DMS153 (cell line): Measurements from ENCODE around the gene RAB36.

ENCODE experiments used
- DNase-seq: peaks from one replicate; lab custom pipeline; 2025; lab: John Stamatoyannopoulos, UW

The RAB36 gene

DNA sequence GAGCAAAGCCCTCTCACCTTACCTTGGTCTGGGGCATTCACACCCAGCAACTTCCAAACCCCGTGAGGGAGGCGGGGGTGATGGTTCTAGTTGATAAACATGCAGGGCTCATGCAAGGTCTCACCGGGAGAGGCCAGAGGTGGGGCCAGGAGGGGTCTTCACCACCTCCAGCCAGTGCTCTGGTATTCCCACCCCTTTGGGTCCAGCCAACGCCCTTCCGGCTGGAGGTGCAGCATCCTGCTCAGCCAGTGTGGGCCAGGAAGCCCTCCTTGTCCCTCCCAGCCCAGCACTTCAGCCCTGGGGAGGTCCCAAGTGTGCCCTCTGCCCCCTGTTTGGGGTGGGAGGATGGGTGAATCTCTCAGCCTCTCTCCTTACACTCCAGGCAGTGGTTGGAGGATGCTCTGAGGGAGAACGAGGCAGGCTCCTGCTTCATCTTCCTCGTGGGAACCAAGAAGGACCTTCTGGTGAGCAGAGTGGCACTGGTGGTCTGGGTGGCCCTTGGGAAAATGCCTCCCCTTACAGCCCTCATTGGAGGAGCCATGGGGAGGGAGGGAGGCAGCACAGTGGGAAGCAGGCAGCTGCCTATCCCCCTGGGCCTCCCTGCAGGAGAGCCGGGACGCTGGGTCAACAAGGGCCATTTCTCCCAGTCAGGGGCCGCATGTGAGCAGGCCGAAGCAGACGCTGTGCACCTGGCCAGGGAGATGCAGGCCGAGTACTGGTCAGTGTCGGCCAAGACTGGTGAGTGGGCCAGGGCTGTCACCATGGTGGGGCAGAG, 13.4 kb downstream of the RAB36 start:
- no peak for DNase-seq

DNA sequence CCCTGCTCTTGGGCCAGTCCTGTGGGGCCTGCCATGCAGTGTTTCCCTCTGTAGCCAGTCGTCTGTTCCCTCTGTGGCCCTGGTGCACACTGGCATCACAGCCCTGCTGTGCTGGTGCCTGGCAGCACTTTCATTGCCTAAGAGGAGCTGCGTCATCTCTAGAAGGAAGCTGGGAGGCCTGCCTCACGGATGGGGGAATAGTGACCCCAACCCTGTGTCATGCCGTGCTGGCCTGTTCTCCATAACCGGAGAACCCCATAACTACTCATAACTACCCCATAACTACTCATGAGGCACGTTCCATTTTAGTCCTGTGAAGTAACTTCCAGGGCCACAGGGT, 14.0 kb downstream of the RAB36 start:
- no peak for DNase-seq

DNA sequence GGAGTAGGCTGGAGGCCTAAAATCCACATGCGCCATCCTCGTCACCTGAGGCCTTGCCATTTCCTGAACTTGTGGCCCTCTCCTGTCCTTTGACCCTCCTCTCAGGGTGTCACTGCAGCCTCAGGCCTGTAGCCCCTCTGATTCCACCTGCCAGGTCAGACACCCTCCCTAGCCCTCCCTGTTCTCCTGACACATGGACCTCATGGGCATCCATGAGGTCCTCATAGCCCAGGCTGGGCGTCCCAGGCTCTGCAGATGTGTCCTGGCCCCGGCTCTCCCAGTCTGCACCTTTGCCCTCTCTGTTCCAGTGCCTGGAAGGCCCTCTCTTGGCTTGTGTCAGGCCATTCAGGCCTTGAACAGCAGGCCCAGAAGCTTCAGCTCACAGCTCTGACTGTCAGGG, 15.8 kb downstream of the RAB36 start:
- DNase-seq, result no peak

GRCh38 chr22:23161574-23161973, 16.3 kb downstream of the RAB36 start:
- DNase-seq, result no peak

- DNase-seq, result no peak
Measured at GRCh38 chr22:23163665-23164064, 18.4 kb downstream of the RAB36 start.

DNA sequence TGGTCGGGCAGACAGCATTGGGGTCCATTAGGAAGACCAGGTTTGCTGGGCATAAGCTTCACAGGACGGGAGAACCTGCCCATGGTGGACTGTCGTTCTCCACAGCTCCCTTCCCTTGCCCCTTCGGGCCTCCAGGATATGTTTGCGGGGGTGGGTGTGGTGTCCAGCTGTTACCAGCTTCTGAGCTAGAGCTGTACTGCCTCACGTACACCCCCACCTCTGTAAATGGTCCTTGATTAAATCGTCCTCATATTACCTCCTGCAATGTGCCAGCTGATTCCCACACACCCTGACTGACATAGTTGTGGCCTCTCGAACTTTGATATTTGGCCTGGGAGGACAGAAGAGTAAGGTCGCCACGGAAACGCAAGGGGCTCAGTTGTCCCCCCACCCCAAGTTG, 18.8 kb downstream of the RAB36 start:
- no peak for DNase-seq

GRCh38 chr22:23166042-23166831, 21.0 kb downstream of the RAB36 start:
- DNase-seq, result no peak

- DNase-seq, result no peak
Measured at GRCh38 chr22:23166841-23167616, 21.8 kb downstream of the RAB36 start.

DNA sequence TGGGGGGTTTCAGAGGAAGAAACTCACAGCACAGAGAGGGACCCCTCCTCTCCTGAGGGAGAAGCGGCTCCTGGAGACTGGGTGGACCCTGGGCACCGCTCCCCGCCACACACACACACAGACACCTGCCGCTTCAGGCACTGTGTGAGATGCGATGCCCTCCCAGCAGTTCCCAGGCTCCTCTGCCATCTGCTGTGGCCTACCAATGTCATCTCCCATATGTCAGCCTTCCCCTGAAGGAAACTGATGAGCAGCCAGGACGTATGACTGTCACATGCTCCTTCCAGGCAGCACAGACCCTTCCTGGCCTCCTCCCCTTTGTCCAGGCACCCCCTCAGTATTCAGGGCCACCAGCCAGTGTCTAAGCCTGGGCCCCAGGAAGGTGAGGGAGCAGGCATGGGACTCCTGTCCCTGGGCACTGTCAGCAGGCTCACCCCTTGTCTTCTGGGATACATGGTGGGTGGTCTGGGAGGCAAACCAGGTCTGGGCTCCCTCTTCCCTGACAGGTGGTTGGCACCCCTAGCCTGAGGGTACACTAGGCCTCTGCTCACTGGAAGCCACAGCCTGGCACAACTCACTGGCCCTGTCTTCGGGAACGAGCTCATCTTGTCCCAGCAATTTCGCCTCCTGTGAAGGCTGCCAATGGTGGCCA, 23.2 kb downstream of the RAB36 start:
- no peak for DNase-seq

DNA sequence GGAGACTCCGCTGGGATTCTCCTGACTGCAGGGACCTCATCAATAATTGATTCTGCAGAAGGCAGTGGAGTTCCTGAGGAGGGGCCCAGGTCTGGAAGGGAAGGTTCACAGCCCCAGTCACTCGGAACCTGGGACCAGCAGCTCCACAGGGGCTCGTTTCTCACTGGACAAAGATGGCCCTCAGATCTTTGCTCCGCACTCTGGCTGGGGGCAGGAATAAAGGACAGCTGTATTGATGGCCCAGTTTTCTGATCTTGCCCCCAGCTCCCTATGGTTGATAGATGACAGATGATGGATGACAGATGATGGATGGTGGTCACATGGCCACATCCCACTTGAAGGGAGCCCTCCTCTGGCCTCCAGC, 23.7 kb downstream of the RAB36 start:
- no peak for DNase-seq

GRCh38 chr22:23175817-23176644, 30.8 kb downstream of the RAB36 start:
- DNase-seq, result no peak

DNA sequence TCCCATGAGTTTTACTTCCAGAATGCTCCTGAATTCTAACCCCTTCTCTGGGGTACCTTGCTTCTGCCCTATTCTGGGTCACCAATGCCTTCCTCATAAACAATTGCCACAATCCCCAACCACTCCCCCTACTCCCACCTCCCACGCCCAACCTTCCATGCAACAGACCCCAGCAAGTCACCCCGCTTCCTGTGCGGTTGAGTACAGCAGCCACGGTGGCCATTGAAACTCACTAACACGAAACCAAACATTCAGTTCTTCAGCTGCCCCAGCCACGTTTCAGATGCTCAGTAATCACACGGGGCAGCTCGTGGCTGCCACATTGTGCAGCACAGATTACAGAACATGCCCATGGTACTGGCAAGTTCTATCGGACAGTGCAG, 31.4 kb downstream of the RAB36 start:
- no peak for DNase-seq

DNA sequence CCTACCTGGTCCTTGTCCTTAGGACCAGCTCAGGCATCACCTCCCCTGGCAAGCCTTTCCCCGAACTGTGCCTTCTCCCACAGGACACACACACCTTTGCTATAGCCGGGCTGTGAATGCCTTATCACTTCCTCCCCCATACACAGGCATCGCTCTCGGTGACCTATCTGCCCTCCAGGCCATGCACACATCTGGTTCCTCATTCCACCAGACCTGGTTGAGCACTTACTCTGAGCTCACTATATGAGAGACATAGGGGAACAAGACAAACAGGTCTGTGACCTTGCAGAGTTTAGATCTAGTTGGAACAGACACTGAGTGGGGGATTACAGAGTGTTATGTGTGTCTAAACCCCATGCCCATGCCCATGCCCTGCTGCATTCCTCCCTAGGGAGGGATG, 31.9 kb downstream of the RAB36 start:
- no peak for DNase-seq

DNA sequence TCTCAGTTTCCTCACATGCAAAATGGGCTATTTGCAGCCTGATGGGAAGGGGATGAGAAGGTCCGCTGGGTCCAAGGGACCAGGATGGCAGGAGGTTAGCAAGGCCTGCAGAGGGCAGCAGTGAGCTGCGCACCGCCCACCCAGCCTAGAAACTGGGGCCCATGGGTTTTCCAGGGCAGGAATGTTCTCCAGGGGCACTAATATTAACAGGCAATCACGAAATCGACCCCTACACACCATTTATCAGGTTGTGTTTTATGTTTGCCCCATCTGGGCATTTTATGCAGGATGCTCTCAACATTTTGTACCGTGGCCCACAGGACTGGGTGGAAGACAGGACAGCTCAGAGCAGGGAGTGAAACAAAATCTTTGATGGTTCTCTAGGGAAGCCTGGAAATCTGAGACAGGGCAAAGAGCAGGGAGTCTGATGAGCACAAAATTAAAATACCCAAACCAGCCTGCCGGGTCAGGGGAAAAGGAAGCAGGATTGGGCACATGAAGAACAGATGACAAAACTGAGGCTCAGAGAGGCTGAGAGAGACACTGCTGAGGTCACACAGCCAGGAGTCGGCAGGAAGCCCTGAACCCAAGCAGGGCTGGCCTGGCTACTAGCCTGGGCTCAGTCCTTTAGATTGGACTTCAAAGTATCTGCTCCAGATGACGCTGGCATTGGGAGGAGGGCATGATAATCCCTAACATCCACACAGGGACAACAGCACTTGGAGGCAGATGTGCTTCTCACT, 33.4 kb downstream of the RAB36 start:
- peak; percentile 45 for DNase-seq

- peak; percentile 24 for DNase-seq
Measured at GRCh38 chr22:23179381-23180299, 34.4 kb downstream of the RAB36 start.

- peak; percentile 18 for DNase-seq
Measured at GRCh38 chr22:23180301-23180892, 35.1 kb downstream of the RAB36 start, which contains the start of gene BCR. Gene BCR (plus strand): TSS chr22:23180509. CDS start chr22:23180961, 452 bp downstream.

DNA sequence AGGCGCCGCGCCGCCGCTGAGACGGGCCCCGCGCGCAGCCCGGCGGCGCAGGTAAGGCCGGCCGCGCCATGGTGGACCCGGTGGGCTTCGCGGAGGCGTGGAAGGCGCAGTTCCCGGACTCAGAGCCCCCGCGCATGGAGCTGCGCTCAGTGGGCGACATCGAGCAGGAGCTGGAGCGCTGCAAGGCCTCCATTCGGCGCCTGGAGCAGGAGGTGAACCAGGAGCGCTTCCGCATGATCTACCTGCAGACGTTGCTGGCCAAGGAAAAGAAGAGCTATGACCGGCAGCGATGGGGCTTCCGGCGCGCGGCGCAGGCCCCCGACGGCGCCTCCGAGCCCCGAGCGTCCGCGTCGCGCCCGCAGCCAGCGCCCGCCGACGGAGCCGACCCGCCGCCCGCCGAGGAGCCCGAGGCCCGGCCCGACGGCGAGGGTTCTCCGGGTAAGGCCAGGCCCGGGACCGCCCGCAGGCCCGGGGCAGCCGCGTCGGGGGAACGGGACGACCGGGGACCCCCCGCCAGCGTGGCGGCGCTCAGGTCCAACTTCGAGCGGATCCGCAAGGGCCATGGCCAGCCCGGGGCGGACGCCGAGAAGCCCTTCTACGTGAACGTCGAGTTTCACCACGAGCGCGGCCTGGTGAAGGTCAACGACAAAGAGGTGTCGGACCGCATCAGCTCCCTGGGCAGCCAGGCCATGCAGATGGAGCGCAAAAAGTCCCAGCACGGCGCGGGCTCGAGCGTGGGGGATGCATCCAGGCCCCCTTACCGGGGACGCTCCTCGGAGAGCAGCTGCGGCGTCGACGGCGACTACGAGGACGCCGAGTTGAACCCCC, 35.8 kb downstream of the RAB36 start:
- no peak for DNase-seq

DNA sequence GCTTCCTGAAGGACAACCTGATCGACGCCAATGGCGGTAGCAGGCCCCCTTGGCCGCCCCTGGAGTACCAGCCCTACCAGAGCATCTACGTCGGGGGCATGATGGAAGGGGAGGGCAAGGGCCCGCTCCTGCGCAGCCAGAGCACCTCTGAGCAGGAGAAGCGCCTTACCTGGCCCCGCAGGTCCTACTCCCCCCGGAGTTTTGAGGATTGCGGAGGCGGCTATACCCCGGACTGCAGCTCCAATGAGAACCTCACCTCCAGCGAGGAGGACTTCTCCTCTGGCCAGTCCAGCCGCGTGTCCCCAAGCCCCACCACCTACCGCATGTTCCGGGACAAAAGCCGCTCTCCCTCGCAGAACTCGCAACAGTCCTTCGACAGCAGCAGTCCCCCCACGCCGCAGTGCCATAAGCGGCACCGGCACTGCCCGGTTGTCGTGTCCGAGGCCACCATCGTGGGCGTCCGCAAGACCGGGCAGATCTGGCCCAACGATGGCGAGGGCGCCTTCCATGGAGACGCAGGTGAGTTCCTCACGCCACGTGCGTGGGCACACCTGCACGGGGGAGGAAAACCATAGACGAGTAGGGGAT, 36.5 kb downstream of the RAB36 start:
- no peak for DNase-seq
